Activated CD8-positive, alpha-beta T cell treated with anti-CD3 and anti-CD28 coated beads for 36 hours (primary cell): ENCODE measurements around the gene QTRT2. TPM values are rescaled to one million over a fixed set of nuclear protein-coding genes. Genes with fewer than 3 reads are reported as not detected.

Experiments
- ATAC-seq: fragments of 200-7000 bp; cut with Tn5 transposase; one replicate; pipeline ENCODE4 v1.10.0; 2021; ENCODE audit warnings: mild to moderate bottlenecking, moderate library complexity
- CTCF ChIA-PET: fragments of 350-600 bp; sonication (Branson Sonifier 250); formaldehyde crosslinking; loops from one replicate; lab custom pipeline; 2021; ENCODE audit warnings: antibody characterized with exemption; lab: Charles Lee
- POLR2A ChIA-PET: fragments of 350-600 bp; sonication (Branson Sonifier 250); formaldehyde crosslinking; loops from one replicate; lab custom pipeline; 2021; ENCODE audit warnings: antibody characterized with exemption; lab: Charles Lee
- DNase-seq: peaks from one replicate; pipeline ENCODE4 v3.0.0-alpha.2; 2020
- H3K27ac Mint-ChIP-seq: one replicate; pipeline ENCODE4 v1.8.0; 2021; ENCODE audit warnings: mild to moderate bottlenecking, mixed read lengths
- H3K27me3 Mint-ChIP-seq: one replicate; pipeline ENCODE4 v1.8.0; 2021; ENCODE audit warnings: mixed read lengths
- H3K36me3 Mint-ChIP-seq: one replicate; pipeline ENCODE4 v1.8.0; 2021; ENCODE audit warnings: low read depth, mixed read lengths
- H3K4me1 Mint-ChIP-seq: one replicate; pipeline ENCODE4 v1.8.0; 2021; ENCODE audit warnings: low read depth, mixed read lengths
- H3K4me3 Mint-ChIP-seq: one replicate; pipeline ENCODE4 v1.8.0; 2021; ENCODE audit warnings: mild to moderate bottlenecking, moderate library complexity, mixed read lengths
- H3K9me3 Mint-ChIP-seq: one replicate; pipeline ENCODE4 v1.8.0; 2021; ENCODE audit warnings: mixed read lengths
- intact Hi-C: fragments of 100-400 bp; cut with micrococcal nuclease; formaldehyde crosslinking; loops from one replicate; pipeline ENCODE4 v1.10.0; 2022
- total RNA-seq, 2 experiments: library from RNA; stranded (reverse); gene quantifications; one replicate each; pipeline ENCODE4 v1.2.3, GENCODE V29; 2021
- TF ChIP-seq, protein P1 (sequence below): fragments of 200-600 bp; IDR thresholded peaks from one replicate; pipeline ENCODE4 v1.8.0; 2022; ENCODE audit warnings: antibody characterized with exemption, mild to moderate bottlenecking

QTRT2 gene
- total RNA-seq, 2 experiments from 2014 or later = 31.6 to 36.8 TPM

DNA sequence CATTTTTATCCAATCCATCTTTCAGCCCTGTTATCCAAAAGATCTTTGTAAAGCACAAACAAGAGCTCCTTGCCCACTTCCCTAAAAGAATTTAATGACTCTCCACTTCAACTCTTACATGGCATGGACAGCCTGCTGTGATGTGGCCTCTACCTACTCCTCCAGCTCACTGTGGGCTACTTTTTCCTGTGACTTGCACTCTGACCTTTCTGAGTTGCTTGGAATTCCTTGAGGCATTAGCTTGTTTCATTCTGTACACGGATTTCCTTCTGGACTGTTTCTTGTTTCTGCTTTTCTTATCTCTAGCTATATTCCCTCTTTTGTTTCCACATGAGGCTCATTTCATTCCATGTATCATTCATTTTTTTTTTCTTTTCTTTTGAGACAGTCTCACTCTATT is 15.2 kb downstream of the QTRT2 start:
- intact Hi-C loops = no loop called here
- Mint-ChIP-seq H3K4me1 (no peaks in the 10 kb centered on the region), H3K9me3 (no peaks in the 10 kb centered on the region), H3K27ac (no peak overlapping the region), H3K36me3 (peaks cover 58% of the 10 kb centered on the region), H3K4me3 (no peak overlapping the region), H3K27me3 (no peaks in the 10 kb centered on the region)
- TF ChIP-seq, protein P1, sequence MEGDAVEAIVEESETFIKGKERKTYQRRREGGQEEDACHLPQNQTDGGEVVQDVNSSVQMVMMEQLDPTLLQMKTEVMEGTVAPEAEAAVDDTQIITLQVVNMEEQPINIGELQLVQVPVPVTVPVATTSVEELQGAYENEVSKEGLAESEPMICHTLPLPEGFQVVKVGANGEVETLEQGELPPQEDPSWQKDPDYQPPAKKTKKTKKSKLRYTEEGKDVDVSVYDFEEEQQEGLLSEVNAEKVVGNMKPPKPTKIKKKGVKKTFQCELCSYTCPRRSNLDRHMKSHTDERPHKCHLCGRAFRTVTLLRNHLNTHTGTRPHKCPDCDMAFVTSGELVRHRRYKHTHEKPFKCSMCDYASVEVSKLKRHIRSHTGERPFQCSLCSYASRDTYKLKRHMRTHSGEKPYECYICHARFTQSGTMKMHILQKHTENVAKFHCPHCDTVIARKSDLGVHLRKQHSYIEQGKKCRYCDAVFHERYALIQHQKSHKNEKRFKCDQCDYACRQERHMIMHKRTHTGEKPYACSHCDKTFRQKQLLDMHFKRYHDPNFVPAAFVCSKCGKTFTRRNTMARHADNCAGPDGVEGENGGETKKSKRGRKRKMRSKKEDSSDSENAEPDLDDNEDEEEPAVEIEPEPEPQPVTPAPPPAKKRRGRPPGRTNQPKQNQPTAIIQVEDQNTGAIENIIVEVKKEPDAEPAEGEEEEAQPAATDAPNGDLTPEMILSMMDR = no peak
- ATAC-seq (no peak), DNase-seq (no peak)
- ChIA-PET POLR2A (interaction anchor here (0.7 to 2.0 kb wide), 2 partner anchors 16 to 140 kb away, joined by 3 to 6 read pairs; partner anchors contain the start of genes CCDC191 and QTRT2), CTCF (interaction anchor here (0.6 to 1.8 kb wide), 3 partner anchors 14 to 376 kb away, joined by 3 to 4 read pairs (median 3); no protein-coding TSS in a partner anchor)

DNA sequence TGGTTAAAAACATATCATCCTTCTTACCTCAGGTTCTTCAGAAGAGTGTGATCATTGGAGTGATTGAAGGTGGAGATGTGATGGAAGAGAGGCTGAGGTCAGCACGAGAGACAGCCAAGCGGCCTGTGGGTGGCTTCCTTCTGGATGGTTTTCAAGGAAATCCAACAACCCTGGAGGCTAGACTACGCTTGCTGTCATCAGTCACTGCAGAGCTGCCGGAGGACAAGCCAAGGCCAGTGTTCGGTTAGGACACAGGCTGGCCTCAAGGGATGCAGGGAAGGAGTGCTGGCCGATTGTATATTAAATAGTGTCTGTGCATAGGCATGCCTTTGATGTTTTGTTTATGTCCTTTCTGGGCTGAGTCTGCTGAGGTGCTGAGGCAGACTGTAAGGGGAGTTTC is 20.2 kb downstream of the QTRT2 start:
- DNase-seq (no peak), ATAC-seq (no peak)
- ChIA-PET POLR2A (no interaction called here), CTCF (interaction anchor here (1.2 kb wide), 1 partner anchor 14 kb away, joined by 3 read pairs; no protein-coding TSS in a partner anchor)
- no peaks in the 10 kb centered on the region for H3K9me3 Mint-ChIP-seq
- H3K27ac Mint-ChIP-seq = no peak overlapping the region
- intact Hi-C loops = no loop called here
- H3K27me3 Mint-ChIP-seq = no peaks in the 10 kb centered on the region
- no peak overlapping the region for H3K4me3 Mint-ChIP-seq
- no peaks in the 10 kb centered on the region for H3K4me1 Mint-ChIP-seq
- TF ChIP-seq, protein P1 = no peak
- peaks cover 71% of the 10 kb centered on the region for H3K36me3 Mint-ChIP-seq

DNA sequence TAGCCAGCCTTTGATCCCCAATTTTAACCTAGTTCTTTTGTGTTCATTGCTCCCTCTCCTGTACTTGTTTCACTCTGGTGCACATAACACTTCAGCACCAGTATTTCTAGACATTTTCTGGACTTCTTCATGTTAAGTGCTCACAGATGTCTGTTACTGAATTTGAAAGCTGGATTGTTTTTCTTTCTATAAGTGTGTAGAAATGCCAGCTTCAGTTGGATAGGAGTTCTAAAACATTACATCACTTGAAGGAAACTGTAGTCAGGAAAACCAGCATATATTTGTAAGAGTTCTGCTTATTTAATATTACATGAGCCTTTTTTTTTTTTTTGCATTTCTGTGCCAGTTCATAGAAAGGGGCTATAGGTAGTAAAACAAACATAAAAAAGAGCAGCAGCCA is 21.6 kb downstream of the QTRT2 start:
- peaks cover 71% of the 10 kb centered on the region for H3K36me3 Mint-ChIP-seq
- DNase-seq = no peak
- no peak overlapping the region for H3K27ac Mint-ChIP-seq
- H3K27me3 Mint-ChIP-seq = no peaks in the 10 kb centered on the region
- no peaks in the 10 kb centered on the region for H3K4me1 Mint-ChIP-seq
- TF ChIP-seq, protein P1 = no peak
- no peak for ATAC-seq
- no peak overlapping the region for H3K4me3 Mint-ChIP-seq
- CTCF ChIA-PET = no interaction called here
- POLR2A ChIA-PET = no interaction called here
- no peaks in the 10 kb centered on the region for H3K9me3 Mint-ChIP-seq
- intact Hi-C loops = no loop called here

DNA sequence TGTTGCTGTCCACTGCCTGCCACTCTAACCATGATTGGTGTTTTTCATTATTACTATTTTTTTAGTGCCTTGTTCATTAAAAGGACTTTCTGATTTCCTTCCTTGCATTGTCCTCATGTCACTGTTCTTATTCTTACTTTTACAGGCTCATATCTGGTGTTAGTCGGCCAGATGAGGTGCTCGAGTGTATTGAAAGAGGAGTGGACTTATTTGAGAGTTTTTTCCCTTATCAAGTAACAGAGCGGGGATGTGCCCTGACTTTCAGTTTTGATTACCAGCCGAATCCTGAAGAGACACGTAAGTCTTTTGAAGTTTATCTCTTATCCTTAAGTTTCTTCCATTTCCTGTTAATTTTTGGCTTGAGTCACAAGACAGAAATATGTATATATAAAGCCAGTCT is 23.2 kb downstream of the QTRT2 start:
- no peaks in the 10 kb centered on the region for H3K4me1 Mint-ChIP-seq
- TF ChIP-seq, protein P1 = no peak
- H3K36me3 Mint-ChIP-seq = peaks cover 73% of the 10 kb centered on the region
- no peak overlapping the region for H3K4me3 Mint-ChIP-seq
- no peak overlapping the region for H3K27ac Mint-ChIP-seq
- CTCF ChIA-PET = no interaction called here
- H3K27me3 Mint-ChIP-seq = no peaks in the 10 kb centered on the region
- DNase-seq (no peak), ATAC-seq (no peak)
- intact Hi-C loops = no loop called here
- no peaks in the 10 kb centered on the region for H3K9me3 Mint-ChIP-seq
- POLR2A ChIA-PET = no interaction called here

DNA sequence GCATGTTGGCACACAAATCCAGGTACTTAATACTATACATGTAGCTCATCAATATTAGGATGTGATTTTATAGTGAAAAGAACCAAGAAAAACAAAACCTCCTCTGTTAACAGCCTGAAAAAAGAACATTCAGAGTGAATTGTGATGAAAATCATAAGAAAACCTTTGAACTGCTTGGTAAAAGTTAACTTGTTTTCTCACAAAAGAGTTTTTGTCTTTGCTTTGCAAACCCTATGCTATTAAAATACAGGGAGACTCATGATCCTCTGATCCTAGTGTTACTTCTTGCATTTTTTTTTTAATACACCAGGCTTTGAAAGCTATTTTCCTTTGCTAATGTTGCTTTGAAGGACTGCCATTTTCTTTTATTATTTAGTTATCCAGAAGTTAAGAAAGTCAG is 23.7 kb downstream of the QTRT2 start:
- no peak for DNase-seq
- Mint-ChIP-seq H3K4me3 (no peak overlapping the region), H3K36me3 (peaks cover 73% of the 10 kb centered on the region), H3K27ac (no peak overlapping the region), H3K9me3 (no peaks in the 10 kb centered on the region), H3K27me3 (no peaks in the 10 kb centered on the region), H3K4me1 (no peaks in the 10 kb centered on the region)
- ATAC-seq = no peak
- POLR2A ChIA-PET = no interaction called here
- intact Hi-C loops = no loop called here
- CTCF ChIA-PET = no interaction called here
- TF ChIP-seq, protein P1 = no peak
